Cardiac fibroblast (primary cell): ENCODE data around the gene PSMA2.

Source experiments
- DNase-seq, 2 donors: peaks; one replicate each; pipeline versions ENCODE4 v3.0.0 to v3.0.0-alpha.2; 2010; ENCODE audit warnings: low read depth in 2 of 2
- H3K4me3 ChIP-seq, 2 donors: replicated peaks in 1 of 2; 1 replicate in 1 of 2; 2 replicates in 1 of 2; pipeline ENCODE4 v1.5.1; 2011; ENCODE audit warnings: low read depth in 2 of 2, low read length in 2 of 2, mild to moderate bottlenecking in 2 of 2, moderate library complexity in 1 of 2
- TF ChIP-seq, protein P1 (sequence below): IDR thresholded peaks from one replicate; pipeline ENCODE4 v1.5.1; 2011; ENCODE audit warnings: low read depth, mild to moderate bottlenecking, low read length, inconsistent platforms

Gene PSMA2

DNA sequence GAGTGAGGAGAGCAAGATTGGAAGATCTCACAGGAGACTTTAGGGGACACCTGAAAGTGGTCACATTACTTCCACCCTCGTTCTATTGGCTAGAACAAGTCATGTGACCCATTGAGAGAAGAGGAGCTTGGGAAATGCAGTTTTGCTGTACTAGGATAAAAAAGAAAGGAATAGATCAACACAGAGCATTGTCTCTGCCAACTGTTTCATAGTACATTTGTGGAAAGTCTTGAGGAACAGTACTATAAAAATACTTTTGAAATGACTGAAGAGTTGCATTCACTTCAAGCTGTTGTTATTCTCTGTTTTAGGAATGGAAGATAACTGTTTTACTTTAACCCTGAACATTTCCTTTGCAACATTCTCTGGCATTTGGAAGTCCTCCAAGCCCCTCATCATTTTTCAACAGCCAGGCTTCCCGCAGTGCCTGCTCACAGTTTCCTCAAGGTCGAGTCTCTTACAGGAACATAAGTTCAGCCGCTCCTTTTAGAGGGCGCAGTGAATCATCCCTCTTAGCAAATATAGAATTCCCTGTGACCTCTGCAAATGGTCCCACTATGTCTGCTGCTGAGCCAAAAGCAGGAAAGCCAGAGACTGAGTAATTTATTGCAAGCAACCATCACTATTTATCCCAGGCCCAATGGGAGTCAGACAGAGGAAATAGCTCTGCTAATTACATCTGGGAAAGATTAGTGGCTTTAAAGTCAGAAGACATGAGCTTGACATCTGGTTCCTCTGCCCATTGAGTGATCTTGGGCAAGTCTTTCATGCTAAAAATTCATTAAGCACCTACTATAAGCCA, 40.9 kb upstream of the PSMA2 start:
- DNase-seq = peak; percentile 98 to 99
- TF ChIP-seq, protein P1, sequence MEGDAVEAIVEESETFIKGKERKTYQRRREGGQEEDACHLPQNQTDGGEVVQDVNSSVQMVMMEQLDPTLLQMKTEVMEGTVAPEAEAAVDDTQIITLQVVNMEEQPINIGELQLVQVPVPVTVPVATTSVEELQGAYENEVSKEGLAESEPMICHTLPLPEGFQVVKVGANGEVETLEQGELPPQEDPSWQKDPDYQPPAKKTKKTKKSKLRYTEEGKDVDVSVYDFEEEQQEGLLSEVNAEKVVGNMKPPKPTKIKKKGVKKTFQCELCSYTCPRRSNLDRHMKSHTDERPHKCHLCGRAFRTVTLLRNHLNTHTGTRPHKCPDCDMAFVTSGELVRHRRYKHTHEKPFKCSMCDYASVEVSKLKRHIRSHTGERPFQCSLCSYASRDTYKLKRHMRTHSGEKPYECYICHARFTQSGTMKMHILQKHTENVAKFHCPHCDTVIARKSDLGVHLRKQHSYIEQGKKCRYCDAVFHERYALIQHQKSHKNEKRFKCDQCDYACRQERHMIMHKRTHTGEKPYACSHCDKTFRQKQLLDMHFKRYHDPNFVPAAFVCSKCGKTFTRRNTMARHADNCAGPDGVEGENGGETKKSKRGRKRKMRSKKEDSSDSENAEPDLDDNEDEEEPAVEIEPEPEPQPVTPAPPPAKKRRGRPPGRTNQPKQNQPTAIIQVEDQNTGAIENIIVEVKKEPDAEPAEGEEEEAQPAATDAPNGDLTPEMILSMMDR = no peak
- no peak overlapping the region for H3K4me3 ChIP-seq

DNA sequence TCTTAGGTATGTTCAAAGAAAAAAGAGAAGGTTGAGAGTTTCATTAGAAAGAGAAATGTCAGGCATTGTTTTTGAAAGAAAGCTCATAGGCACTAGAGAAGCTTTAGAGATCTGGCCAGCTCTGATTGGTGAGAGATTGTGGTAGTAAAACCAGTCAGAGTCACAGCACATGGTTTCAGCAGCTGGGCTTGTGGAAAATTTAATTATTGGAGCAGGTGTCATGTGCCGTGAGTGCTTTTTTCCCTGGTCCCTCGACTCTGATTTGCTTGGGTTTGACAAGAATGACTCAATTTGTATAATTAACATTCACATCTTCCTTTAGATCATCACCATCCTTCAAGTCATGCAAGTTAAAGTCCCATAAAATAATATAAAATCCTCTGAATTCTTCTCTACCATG, 35.4 kb upstream of the PSMA2 start:
- TF ChIP-seq, protein P1 = no peak
- DNase-seq = no peak
- H3K4me3 ChIP-seq = no peak overlapping the region

DNA sequence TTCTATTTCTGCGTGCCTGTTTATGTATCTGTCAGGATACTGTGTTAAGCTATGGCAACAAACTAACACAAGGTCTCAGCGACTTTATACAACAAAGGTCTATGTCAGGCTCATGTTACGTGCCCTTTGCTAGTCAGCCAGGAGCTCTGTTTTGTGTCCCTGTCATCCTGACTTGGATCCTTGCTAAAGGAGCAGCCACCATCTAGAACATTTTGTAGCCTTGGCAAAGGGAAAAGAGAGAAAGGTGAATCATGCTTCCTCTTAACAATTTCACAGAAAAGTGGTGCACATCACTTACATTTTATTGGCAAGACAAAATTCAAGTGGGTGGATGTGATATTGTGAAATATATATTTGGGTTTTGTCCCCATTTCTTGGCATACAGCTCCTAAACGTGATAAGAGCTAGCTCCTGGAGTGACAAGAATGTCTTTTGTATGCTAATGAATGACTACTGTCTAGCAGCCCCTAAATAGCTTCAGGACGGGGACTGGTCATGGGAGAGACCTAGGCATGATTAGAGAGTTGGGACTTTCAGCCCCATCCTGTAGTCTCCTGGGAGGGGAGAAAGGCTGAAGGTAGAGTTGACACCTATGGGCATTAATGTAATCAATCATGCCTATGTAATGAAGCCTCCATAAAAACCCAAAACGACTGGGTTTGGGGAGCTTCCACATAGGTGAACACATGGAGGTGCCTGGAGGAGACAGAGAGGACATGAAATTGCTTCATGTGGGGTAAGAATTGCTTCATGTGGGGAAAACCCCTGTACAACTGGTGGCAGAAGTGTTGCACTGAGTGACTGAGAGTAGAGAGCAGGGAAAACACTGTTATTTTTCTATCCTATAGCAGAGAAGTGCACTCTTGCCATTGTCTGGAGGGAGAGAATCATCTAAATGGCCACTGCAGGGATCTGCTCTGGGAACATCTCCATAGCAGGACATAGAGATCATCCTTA, 33.2 kb upstream of the PSMA2 start:
- DNase-seq = peak; percentile 54 to 65
- no peak overlapping the region for H3K4me3 ChIP-seq
- TF ChIP-seq, protein P1 = no peak

DNA sequence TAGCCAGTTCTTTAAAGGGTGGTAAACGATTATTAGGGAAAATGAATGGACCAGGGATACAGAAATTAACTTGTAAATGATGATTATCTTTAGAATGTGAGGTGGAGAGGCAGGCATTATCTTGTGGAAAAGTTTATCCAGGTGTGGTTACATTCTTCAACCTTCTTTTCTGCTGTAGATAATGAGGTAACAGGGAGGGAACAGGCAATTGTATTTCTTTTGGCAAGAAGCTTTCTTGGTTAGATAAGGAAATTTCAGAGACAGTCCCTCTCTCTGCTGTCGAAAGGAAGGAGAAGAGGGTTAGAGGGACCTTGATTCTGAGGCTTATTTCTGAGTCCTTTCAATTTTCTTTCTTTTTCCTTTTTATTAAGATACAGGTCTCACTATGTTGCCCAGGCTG, 32.3 kb upstream of the PSMA2 start:
- TF ChIP-seq, protein P1 = no peak
- no peak for DNase-seq
- no peak overlapping the region for H3K4me3 ChIP-seq

DNA sequence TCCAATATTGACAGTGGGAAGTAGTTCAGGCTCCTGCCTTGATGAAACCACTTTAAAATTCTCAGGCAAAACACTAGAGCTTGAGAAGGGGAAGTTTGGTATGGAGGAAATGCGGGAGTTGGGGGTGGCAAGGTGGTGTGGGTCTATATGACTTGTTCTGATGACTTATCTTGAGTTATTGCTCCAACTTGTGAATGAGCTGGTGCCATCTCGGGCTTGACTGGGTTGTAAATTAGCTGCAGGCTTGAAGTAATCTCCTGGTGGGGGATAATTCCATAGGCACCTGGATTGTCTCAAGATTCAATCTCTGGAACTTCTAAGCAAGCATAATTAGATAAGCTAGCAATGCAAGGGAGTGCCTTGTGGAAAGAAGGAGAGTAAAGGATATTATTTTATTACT, 29.2 kb upstream of the PSMA2 start:
- H3K4me3 ChIP-seq = no peak overlapping the region
- TF ChIP-seq, protein P1 = no peak
- DNase-seq = no peak

DNA sequence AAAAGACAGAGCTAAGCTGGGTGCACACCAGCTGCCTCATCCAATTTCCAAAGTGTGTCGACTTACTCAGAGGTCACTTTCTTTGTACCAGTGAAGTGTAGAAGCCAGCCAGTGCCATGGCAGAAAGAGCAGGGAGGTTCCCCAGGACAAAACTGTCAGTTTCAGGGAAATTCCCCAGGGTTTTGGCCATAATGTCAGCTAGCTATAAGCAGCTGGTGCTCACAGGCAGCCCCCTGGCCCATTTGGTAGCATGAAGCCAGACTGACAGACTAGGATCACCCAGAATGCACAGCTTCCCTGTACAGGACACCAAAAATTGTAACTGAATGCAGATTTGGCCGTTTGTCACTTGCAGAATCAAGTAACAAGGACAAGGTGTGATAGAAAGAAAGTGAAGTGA, 28.8 kb upstream of the PSMA2 start:
- DNase-seq = no peak
- no peak overlapping the region for H3K4me3 ChIP-seq
- TF ChIP-seq, protein P1 = no peak
